HepG2 (cell line): ENCODE measurements around the gene ZNF628. TPM values are rescaled to one million over a fixed set of nuclear protein-coding genes. Genes with fewer than 3 reads are reported as not detected.

ENCODE experiments used
- ATAC-seq: fragments of 200-7000 bp; cut with Tn5 transposase; 3 replicates; pipeline ENCODE4 v1.9.1; 2020; ENCODE audit warnings: mild to moderate bottlenecking, moderate library complexity
- BruUV-seq: library from RNA; stranded (reverse); fragments of 400-500 nt; replicated peaks from 2 replicates; lab custom pipeline; 2021; lab: Mats Ljungman, UMichigan
- CTCF ChIA-PET: fragments of 300-600 bp; formaldehyde crosslinking; extraction: SDS; loops from one replicate; lab custom pipeline; 2021; ENCODE audit warnings: low total read pairs, inconsistent platforms, low intra/inter-chr PET ratio; lab: Yijun Ruan, JAX
- POLR2A ChIA-PET: fragments of 350-600 bp; sonication (Branson Sonifier 250); formaldehyde crosslinking; loops from one replicate; lab custom pipeline; 2020; ENCODE audit warnings: antibody characterized with exemption, inconsistent platforms; lab: Yijun Ruan, JAX
- DNase-seq: peaks from one replicate; pipeline ENCODE4 v3.0.0-alpha.2; 2015; ENCODE audit warnings: low spot score
- FAIRE-seq: peaks from 3 replicates; lab custom pipeline; 2011; peaks lifted over from hg19 to GRCh38; lab: Jason Lieb, UNC
- H2AFZ ChIP-seq: one replicate; pipeline ENCODE4 v1.6.1; 2011; ENCODE audit warnings: low read length, inconsistent platforms
- H3K27ac ChIP-seq: fragments of 300-600 bp; 3 replicates; pipeline ENCODE4 v1.8.0; 2011; ENCODE audit warnings: mixed run types, mild to moderate bottlenecking, mixed read lengths, low read length, inconsistent platforms; ENCODE audit not compliant: insufficient read depth; ENCODE audit errors: extremely low read length
- H3K27me3 ChIP-seq, 2 experiments: fragments of 200-600 bp in 1 of 2; 2 replicates in 1 of 2; 3 replicates in 1 of 2; pipeline versions ENCODE4 v1.6.0 to v1.8.0; 2011; ENCODE audit warnings: low read length in 2 of 2, mild to moderate bottlenecking in 2 of 2, moderate library complexity in 2 of 2, inconsistent platforms in 1 of 2; ENCODE audit not compliant: insufficient read depth in 2 of 2, control insufficient read depth in 1 of 2
- H3K36me3 ChIP-seq, 2 experiments: fragments of 200-600 bp in 1 of 2; replicated peaks in 1 of 2; 2 replicates in 1 of 2; 3 replicates in 1 of 2; pipeline versions ENCODE4 v1.5.1 to v1.8.0; 2011; ENCODE audit warnings: low read length in 2 of 2, inconsistent platforms in 1 of 2; ENCODE audit not compliant: insufficient read depth in 2 of 2, control insufficient read depth in 1 of 2
- H3K4me1 ChIP-seq: 2 replicates; pipeline ENCODE4 v1.5.1; 2012; ENCODE audit warnings: low read length, inconsistent platforms; ENCODE audit not compliant: insufficient read depth
- H3K4me2 ChIP-seq: 2 replicates; pipeline ENCODE4 v1.6.0; 2011; ENCODE audit warnings: low read depth, low read length, inconsistent platforms
- H3K4me3 ChIP-seq, 3 experiments: fragments of 200-600 bp in 1 of 3; sonication (generic), shearing (Covaris generic) in 1 of 3; replicated peaks in 1 of 3; 2 replicates each; pipeline ENCODE4 v1.5.1; 2011 to 2016; ENCODE audit warnings: low read length in 3 of 3, inconsistent platforms in 2 of 3, low read depth in 2 of 3, mild to moderate bottlenecking in 2 of 3, control low read depth in 1 of 3, mixed read lengths in 1 of 3; ENCODE audit not compliant: insufficient read depth in 1 of 3
- H3K79me2 ChIP-seq: one replicate; pipeline ENCODE4 v1.6.1; 2011; ENCODE audit warnings: low read length, inconsistent platforms; ENCODE audit not compliant: insufficient read depth
- H3K9ac ChIP-seq: 2 replicates; pipeline ENCODE4 v1.6.0; 2011; ENCODE audit warnings: mild to moderate bottlenecking, low read depth, low read length, inconsistent platforms; ENCODE audit not compliant: insufficient read depth
- H3K9me3 ChIP-seq: 2 replicates; pipeline ENCODE4 v1.5.1; 2012; ENCODE audit warnings: mild to moderate bottlenecking, low read length
- H4K20me1 ChIP-seq: 2 replicates; pipeline ENCODE4 v1.6.0; 2011; ENCODE audit warnings: inconsistent platforms, mild to moderate bottlenecking, low read length, moderate library complexity; ENCODE audit not compliant: insufficient read depth
- ETV6 ChIP-seq: sonication (generic); formaldehyde crosslinking; conservative IDR thresholded peaks from 2 replicates; pipeline ENCODE4 v1.4.0; 2020; ENCODE audit warnings: missing genetic modification reagents
- MEF2D ChIP-seq: sonication (generic); formaldehyde crosslinking; IDR thresholded peaks from 2 replicates; pipeline ENCODE4 v1.5.1; 2020; ENCODE audit warnings: mild to moderate bottlenecking, missing genetic modification reagents
- MXD4 ChIP-seq: IDR thresholded peaks from 2 replicates; pipeline ENCODE4 v1.6.1; 2016; ENCODE audit warnings: mild to moderate bottlenecking, missing biosample characterization, missing genetic modification reagents
- PRPF4 ChIP-seq: fragments of 200-400 bp; formaldehyde crosslinking; IDR thresholded peaks from 2 replicates; pipeline ENCODE4 v1.6.1; 2016; ENCODE audit warnings: low read length, low read depth; ENCODE audit not compliant: poor library complexity, severe bottlenecking
- REL ChIP-seq: sonication (generic); formaldehyde crosslinking; conservative IDR thresholded peaks from 2 replicates; pipeline ENCODE4 v1.8.0; 2022; ENCODE audit warnings: mild to moderate bottlenecking, missing genetic modification reagents, moderate library complexity
- RFX3 ChIP-seq: IDR thresholded peaks from 2 replicates; pipeline ENCODE4 v1.6.1; 2016; ENCODE audit warnings: missing biosample characterization, missing genetic modification reagents
- SMAD1 ChIP-seq: sonication (generic); formaldehyde crosslinking; IDR thresholded peaks from 2 replicates; pipeline ENCODE4 v1.4.0; 2020; ENCODE audit warnings: missing genetic modification reagents, low read depth, mild to moderate bottlenecking, borderline replicate concordance
- SSRP1 ChIP-seq: IDR thresholded peaks from 2 replicates; pipeline ENCODE4 v1.6.1; 2016; ENCODE audit warnings: control low read depth
- ZNF251 ChIP-seq: sonication (generic); formaldehyde crosslinking; IDR thresholded peaks from 2 replicates; pipeline ENCODE4 v1.9.0; 2021; ENCODE audit warnings: mild to moderate bottlenecking, missing genetic modification reagents
- ZNF790 ChIP-seq: sonication (generic); formaldehyde crosslinking; IDR thresholded peaks from 2 replicates; pipeline ENCODE4 v1.8.0; 2022; ENCODE audit warnings: missing genetic modification reagents, mild to moderate bottlenecking, borderline replicate concordance
- WGBS: methylation state at CpG from one replicate; pipeline ENCODE4 v1.1.6; 2017; ENCODE audit warnings: low lambda C conversion rate; 5-methylcytosine and 5-hydroxymethylcytosine counted together
- in situ Hi-C: cut with HindIII; loops from 2 replicates; pipeline ENCODE4 v1.10.0; 2017; ENCODE audit warnings: low pct_unique_long_range_greater_than_20kb; ENCODE audit not compliant: extremely low pct_ligation_motif_present
- intact Hi-C: fragments of 100-400 bp; cut with micrococcal nuclease; formaldehyde crosslinking; loops from one replicate; pipeline ENCODE4 v1.10.0; 2022; ENCODE audit not compliant: unreplicated experiment
- polyA plus RNA-seq, 8 experiments: library from polyadenylated mRNA; depleted of rRNA in 3 of 8; stranded (reverse) in 7 of 8; unstranded in 1 of 8; fragments of >200 nt; fragmentation: Illumina TruSeq in 4 of 8; extraction: Trizol in 4 of 8; gene quantifications; 2 replicates each; pipeline versions ENCODE4 v1.2.1 to v1.2.3, GENCODE V29; 2011 to 2016; ENCODE audit warnings: low read depth in 4 of 8, missing spikeins in 1 of 8, mixed read lengths in 1 of 8; ENCODE audit not compliant: insufficient read depth in 1 of 8
- total RNA-seq, 5 experiments: library from RNA; depleted of rRNA; stranded (reverse); fragments of >200 nt; fragmentation: Illumina TruSeq; extraction: Trizol; gene quantifications; 2 replicates each; pipeline ENCODE4 v1.2.3, GENCODE V29; 2016; ENCODE audit warnings: low read depth in 1 of 5
- TF ChIP-seq, protein P1 (sequence below): sonication (generic); formaldehyde crosslinking; conservative IDR thresholded peaks from 2 replicates; pipeline ENCODE4 v1.8.1; 2023; ENCODE audit warnings: missing genetic modification reagents
- TF ChIP-seq, protein P2 (sequence below): sonication (generic); formaldehyde crosslinking; IDR thresholded peaks from 2 replicates; pipeline ENCODE4 v1.4.0; 2020; ENCODE audit warnings: missing genetic modification reagents
- TF ChIP-seq, protein P3 (sequence below): IDR thresholded peaks from 2 replicates; pipeline ENCODE4 v1.6.1; 2016; ENCODE audit warnings: missing biosample characterization, missing genetic modification reagents, low read depth
- TF ChIP-seq, protein P4 (sequence below): sonication (generic); formaldehyde crosslinking; conservative IDR thresholded peaks from 2 replicates; pipeline ENCODE4 v1.4.0; 2020; ENCODE audit warnings: missing genetic modification reagents
- TF ChIP-seq, protein P5 (sequence below): sonication (generic); formaldehyde crosslinking; IDR thresholded peaks from 2 replicates; pipeline ENCODE4 v1.4.0; 2020; ENCODE audit warnings: missing genetic modification reagents

ZNF628 gene
- total and polyA plus RNA-seq, 2 of the 13 experiments (the other 11 are each of a cell fraction or from before 2014, with no cell fraction given), result 0.54 to 1.2 TPM

DNA sequence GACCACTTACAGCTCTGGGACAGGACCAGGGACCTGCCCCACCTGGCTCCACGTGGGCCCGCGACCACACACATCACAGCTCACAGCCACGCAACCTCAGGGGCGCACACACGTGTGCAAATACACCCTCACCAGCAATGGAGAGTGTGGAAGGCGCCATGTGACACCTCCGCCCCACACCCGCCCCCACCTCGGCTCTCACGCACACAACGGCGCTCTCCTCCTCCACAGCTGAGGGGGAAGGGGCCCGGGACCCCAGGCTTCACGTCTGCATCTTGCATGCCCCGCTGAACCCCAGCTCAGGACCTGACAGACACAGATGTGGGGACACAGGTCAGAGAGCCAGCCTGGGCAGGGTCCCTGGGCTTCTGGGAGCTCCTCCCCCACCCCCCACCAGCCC, 26.9 kb upstream of the ZNF628 start:
- no peaks in the 10 kb centered on the region for H3K79me2 ChIP-seq
- BruUV-seq, result no TSS peak
- TF ChIP-seq SMAD1 (CRISPR knock-in tag), result no peak
- TF ChIP-seq REL (CRISPR knock-in tag), result no peak
- TF ChIP-seq MXD4 (CRISPR knock-in tag), result no peak
- TF ChIP-seq, protein P1, sequence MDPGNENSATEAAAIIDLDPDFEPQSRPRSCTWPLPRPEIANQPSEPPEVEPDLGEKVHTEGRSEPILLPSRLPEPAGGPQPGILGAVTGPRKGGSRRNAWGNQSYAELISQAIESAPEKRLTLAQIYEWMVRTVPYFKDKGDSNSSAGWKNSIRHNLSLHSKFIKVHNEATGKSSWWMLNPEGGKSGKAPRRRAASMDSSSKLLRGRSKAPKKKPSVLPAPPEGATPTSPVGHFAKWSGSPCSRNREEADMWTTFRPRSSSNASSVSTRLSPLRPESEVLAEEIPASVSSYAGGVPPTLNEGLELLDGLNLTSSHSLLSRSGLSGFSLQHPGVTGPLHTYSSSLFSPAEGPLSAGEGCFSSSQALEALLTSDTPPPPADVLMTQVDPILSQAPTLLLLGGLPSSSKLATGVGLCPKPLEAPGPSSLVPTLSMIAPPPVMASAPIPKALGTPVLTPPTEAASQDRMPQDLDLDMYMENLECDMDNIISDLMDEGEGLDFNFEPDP (CRISPR knock-in tag), result no peak
- TF ChIP-seq SSRP1 (CRISPR knock-in tag), result no peak
- TF ChIP-seq, protein P2, sequence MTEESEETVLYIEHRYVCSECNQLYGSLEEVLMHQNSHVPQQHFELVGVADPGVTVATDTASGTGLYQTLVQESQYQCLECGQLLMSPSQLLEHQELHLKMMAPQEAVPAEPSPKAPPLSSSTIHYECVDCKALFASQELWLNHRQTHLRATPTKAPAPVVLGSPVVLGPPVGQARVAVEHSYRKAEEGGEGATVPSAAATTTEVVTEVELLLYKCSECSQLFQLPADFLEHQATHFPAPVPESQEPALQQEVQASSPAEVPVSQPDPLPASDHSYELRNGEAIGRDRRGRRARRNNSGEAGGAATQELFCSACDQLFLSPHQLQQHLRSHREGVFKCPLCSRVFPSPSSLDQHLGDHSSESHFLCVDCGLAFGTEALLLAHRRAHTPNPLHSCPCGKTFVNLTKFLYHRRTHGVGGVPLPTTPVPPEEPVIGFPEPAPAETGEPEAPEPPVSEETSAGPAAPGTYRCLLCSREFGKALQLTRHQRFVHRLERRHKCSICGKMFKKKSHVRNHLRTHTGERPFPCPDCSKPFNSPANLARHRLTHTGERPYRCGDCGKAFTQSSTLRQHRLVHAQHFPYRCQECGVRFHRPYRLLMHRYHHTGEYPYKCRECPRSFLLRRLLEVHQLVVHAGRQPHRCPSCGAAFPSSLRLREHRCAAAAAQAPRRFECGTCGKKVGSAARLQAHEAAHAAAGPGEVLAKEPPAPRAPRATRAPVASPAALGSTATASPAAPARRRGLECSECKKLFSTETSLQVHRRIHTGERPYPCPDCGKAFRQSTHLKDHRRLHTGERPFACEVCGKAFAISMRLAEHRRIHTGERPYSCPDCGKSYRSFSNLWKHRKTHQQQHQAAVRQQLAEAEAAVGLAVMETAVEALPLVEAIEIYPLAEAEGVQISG, result no peak
- TF ChIP-seq MEF2D (CRISPR knock-in tag), result no peak
- no peak for TF ChIP-seq ZNF251 (CRISPR knock-in tag)
- TF ChIP-seq ZNF790, result no peak
- TF ChIP-seq ETV6 (CRISPR knock-in tag), result no peak
- TF ChIP-seq, protein P3, sequence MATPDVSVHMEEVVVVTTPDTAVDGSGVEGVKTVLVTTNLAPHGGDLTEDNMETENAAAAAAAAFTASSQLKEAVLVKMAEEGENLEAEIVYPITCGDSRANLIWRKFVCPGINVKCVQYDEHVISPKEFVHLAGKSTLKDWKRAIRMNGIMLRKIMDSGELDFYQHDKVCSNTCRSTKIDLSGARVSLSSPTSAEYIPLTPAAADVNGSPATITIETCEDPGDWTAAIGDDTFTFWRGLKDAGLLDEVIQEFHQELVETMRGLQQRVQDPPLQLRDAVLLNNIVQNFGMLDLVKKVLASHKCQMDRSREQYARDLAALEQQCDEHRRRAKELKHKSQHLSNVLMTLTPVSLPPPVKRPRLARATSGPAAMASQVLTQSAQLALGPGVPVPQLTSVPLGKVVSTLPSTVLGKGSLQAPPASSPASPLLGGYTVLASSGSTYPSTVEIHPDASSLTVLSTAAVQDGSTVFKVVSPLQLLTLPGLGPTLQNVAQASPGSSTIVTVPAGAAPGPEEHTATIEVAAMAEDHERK, result no peak
- TF ChIP-seq RFX3 (CRISPR knock-in tag), result no peak
- TF ChIP-seq, protein P4, sequence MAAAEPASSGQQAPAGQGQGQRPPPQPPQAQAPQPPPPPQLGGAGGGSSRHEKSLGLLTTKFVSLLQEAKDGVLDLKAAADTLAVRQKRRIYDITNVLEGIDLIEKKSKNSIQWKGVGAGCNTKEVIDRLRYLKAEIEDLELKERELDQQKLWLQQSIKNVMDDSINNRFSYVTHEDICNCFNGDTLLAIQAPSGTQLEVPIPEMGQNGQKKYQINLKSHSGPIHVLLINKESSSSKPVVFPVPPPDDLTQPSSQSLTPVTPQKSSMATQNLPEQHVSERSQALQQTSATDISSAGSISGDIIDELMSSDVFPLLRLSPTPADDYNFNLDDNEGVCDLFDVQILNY (CRISPR knock-in tag), result no peak
- TF ChIP-seq, protein P5, sequence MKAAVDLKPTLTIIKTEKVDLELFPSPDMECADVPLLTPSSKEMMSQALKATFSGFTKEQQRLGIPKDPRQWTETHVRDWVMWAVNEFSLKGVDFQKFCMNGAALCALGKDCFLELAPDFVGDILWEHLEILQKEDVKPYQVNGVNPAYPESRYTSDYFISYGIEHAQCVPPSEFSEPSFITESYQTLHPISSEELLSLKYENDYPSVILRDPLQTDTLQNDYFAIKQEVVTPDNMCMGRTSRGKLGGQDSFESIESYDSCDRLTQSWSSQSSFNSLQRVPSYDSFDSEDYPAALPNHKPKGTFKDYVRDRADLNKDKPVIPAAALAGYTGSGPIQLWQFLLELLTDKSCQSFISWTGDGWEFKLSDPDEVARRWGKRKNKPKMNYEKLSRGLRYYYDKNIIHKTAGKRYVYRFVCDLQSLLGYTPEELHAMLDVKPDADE (CRISPR knock-in tag), result no peak
- TF ChIP-seq PRPF4, result no peak
- peaks cover 0 to 4% of the 10 kb centered on the region in 2 experiments; a peak in 1 of 5 replicates for H3K36me3 ChIP-seq
- no peak for FAIRE-seq
- H3K4me1 ChIP-seq, result peaks cover 14% of the 10 kb centered on the region
- H3K9me3 ChIP-seq, result no peaks in the 10 kb centered on the region
- no peak overlapping the region for H3K4me2 ChIP-seq
- H3K4me3 ChIP-seq, result no peak overlapping the region
- CTCF ChIA-PET, result no interaction called here
- DNase-seq, result no peak
- H3K9ac ChIP-seq, result no peak overlapping the region
- H3K27me3 ChIP-seq, result peaks cover 2 to 38% of the 10 kb centered on the region in 2 experiments; a peak in 4 of 5 replicates
- POLR2A ChIA-PET, result no interaction called here
- no peak overlapping the region for H3K27ac ChIP-seq
- no peak overlapping the region for H2AFZ ChIP-seq
- H4K20me1 ChIP-seq, result peaks cover 10% of the 10 kb centered on the region; the same call in 1 of the 2 replicates
- ATAC-seq, result no peak
- in situ Hi-C loops, result no loop called here
- 0% methylated on average over 1 of the region's 16 CpGs for WGBS
- intact Hi-C loops, result no loop called here
